ENCODE results near the gene TMEM132A.

DNA sequence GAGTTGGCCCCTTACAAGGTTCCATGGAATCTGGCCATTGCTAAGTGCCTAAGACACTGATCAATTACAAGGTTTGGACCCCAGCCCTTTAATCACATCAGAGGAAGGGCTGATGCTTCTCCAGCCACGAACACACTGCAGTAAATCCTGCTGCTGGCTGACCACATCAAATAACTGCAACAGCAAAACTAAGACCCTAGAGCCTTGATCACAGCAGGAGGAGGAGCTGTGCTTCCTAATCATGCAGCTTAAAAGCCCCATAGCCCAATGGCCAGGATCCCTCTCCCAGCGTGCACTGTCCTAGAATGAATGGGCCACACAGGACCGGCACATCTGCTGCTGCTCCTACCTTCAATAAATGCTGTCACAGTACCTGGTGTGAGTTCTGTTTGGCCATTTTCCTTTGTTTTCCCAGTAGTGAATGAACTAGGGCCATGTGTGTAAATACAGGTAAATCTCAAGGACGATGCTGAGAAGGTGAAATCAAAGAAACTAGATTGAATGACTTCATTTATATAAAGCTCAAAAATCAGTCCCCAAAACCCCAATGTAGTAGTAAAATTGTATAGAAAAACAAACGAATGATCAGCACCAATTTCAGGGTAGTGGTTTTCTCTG is 44.2 kb upstream of the TMEM132A start:
- TF ChIP-seq POLR2AphosphoS5 (IDR thresholded peaks at IDR 0.05) = no peak
- TF ChIP-seq, protein P1, sequence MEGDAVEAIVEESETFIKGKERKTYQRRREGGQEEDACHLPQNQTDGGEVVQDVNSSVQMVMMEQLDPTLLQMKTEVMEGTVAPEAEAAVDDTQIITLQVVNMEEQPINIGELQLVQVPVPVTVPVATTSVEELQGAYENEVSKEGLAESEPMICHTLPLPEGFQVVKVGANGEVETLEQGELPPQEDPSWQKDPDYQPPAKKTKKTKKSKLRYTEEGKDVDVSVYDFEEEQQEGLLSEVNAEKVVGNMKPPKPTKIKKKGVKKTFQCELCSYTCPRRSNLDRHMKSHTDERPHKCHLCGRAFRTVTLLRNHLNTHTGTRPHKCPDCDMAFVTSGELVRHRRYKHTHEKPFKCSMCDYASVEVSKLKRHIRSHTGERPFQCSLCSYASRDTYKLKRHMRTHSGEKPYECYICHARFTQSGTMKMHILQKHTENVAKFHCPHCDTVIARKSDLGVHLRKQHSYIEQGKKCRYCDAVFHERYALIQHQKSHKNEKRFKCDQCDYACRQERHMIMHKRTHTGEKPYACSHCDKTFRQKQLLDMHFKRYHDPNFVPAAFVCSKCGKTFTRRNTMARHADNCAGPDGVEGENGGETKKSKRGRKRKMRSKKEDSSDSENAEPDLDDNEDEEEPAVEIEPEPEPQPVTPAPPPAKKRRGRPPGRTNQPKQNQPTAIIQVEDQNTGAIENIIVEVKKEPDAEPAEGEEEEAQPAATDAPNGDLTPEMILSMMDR (IDR thresholded peaks at IDR 0.05 in 8 of 11, conservative IDR thresholded peaks at IDR 0.05 in 3 of 11) = no peak

Data from spleen (tissue), 7 donors.